Measurements from ENCODE around the gene GALNT17. TPM values are rescaled to one million over a fixed set of nuclear protein-coding genes. Genes with fewer than 3 reads are reported as not detected.
A peak's percentile ranks its signal among the peaks of the same experiment; 100 is the strongest.

Gene GALNT17
- total and polyA plus RNA-seq, 11 donors: 16.9 to 116 (median 73.1) TPM

DNA sequence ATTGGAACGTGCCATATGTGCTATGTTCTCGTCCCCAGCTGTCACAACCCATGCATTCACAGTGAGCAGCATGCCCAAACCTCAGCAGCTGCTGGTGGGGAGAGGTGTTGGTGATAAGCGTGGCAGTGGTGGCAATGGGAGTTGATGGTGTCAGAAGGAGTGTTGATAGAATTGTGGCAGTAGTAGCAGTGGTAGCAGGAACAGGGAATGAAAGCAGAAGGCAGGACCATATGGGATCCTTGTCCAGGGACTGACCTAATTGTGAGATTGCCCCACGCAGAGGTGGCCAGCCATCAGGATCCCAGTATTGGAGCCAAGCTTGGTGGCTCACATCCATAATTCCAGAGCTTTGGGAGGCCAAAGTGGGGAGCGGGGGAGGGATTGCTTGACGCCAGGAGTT is 276.3 kb downstream of the GALNT17 start:
- DNase-seq (peak; percentile 61 to 90 (median 77)), ATAC-seq (peak; percentile 95 to 96 (median 96))
- intact Hi-C loops (cut with DNase I): loop anchor here in 7 of 10 donors (5.0 to 10.0 kb wide), 7 partner anchors 133 to 276 kb away; partner anchors contain the start of gene GALNT17 (in 1 of the 7)
- TF ChIP-seq, protein P1, sequence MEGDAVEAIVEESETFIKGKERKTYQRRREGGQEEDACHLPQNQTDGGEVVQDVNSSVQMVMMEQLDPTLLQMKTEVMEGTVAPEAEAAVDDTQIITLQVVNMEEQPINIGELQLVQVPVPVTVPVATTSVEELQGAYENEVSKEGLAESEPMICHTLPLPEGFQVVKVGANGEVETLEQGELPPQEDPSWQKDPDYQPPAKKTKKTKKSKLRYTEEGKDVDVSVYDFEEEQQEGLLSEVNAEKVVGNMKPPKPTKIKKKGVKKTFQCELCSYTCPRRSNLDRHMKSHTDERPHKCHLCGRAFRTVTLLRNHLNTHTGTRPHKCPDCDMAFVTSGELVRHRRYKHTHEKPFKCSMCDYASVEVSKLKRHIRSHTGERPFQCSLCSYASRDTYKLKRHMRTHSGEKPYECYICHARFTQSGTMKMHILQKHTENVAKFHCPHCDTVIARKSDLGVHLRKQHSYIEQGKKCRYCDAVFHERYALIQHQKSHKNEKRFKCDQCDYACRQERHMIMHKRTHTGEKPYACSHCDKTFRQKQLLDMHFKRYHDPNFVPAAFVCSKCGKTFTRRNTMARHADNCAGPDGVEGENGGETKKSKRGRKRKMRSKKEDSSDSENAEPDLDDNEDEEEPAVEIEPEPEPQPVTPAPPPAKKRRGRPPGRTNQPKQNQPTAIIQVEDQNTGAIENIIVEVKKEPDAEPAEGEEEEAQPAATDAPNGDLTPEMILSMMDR (IDR thresholded peaks at IDR 0.05): no peak
- TF ChIP-seq POLR2A (IDR thresholded peaks at IDR 0.05): no peak
- H3K9me3 ChIP-seq: peaks cover 0 to 17% (median 2%) of the 10 kb centered on the region in 12 donors
- H3K36me3 ChIP-seq: no peaks in the 10 kb centered on the region
- H3K27ac ChIP-seq: peak overlapping the region in 7 of 12 donors; percentile 19 to 72 (median 54)
- WGBS, 4 donors: 31 to 56% (median 41%) methylated on average over 6 of the region's 6 CpGs
- no peak overlapping the region for H3K4me3 ChIP-seq
- peaks cover 0 to 33% (median 0%) of the 10 kb centered on the region in 12 donors for H3K4me1 ChIP-seq
- no peaks in the 10 kb centered on the region for H3K27me3 ChIP-seq

DNA sequence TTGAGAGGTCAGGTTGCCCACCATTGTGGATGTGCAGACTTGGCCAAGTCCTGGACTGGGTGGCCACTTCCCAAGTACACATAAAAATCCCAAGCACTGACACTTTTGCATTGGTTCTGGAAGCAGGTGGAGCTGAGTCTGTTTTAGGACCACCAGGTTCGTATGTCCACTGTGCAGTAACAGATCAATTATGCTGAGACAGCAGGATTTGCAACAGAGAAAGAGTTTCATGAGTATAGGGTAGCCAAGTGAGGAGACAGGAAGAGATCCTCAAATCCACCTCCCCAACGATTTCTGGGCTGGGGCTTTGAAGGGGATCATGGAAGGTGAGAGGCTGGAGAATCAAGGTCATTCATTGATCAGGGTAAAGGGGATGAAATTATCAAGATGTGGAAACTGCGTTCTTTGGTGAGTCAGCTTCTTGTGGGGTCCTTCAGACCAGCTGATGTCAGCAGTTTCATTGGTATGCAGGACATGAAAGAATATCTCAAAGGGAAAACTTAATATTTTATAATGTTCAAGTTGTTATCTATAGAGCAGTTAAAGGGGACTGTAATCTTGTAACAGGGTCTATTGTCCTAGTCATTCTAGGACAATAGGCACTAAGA is 277.7 kb downstream of the GALNT17 start:
- 67 to 80% (median 77%) methylated on average over 3 of the region's 3 CpGs for WGBS, 4 donors
- H3K27ac ChIP-seq: no peak overlapping the region
- DNase-seq: no peak
- TF ChIP-seq POLR2A (IDR thresholded peaks at IDR 0.05): no peak
- H3K27me3 ChIP-seq: no peaks in the 10 kb centered on the region
- H3K9me3 ChIP-seq: peaks cover 0 to 17% (median 2%) of the 10 kb centered on the region in 12 donors
- peaks cover 0 to 22% (median 2%) of the 10 kb centered on the region in 12 donors for H3K4me1 ChIP-seq
- H3K4me3 ChIP-seq: no peak overlapping the region
- intact Hi-C loops (cut with DNase I): loop anchor here in 8 of 10 donors (5.0 to 10.0 kb wide), 10 partner anchors 65 to 325 kb away; partner anchors contain the start of gene GALNT17 (in 2 of the 8)
- no peak for ATAC-seq
- no peaks in the 10 kb centered on the region for H3K36me3 ChIP-seq

DNA sequence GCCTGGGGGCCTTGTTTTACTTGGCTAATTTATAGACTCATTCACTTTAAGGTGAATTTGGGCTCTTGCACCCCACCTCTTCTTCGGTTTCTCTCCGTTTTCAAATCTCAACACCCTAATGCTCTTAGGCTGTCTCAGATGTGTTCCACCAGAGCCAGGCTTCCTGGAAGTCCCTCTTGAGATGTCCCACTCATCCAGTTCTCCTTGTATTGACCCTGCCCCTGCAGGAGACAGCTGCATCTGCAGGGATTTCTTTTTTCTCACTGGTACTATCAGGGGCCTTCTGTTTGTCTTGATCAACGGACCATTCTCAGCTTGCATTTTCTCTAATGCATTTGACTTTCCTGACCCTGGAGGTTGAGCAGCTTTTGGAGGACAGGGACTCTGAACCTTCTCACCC is 279.5 kb downstream of the GALNT17 start:
- Histone ChIP-seq H3K36me3 (no peaks in the 10 kb centered on the region), H3K27me3 (no peaks in the 10 kb centered on the region), H3K27ac (no peak overlapping the region), H3K4me3 (no peak overlapping the region), H3K9me3 (peaks cover 0 to 17% (median 2%) of the 10 kb centered on the region in 12 donors), H3K4me1 (peaks cover 0 to 22% (median 5%) of the 10 kb centered on the region in 12 donors)
- intact Hi-C loops (cut with DNase I): loop anchor here in 4 of 10 donors (10.0 kb wide), 4 partner anchors 63 to 323 kb away; partner anchors contain the start of gene GALNT17 (in 1 of the 4)
- ATAC-seq (no peak), DNase-seq (no peak)
- 75 to 85% (median 81%) methylated on average over 3 of the region's 3 CpGs for WGBS, 4 donors
- TF ChIP-seq, protein P1 (IDR thresholded peaks at IDR 0.05): no peak
- TF ChIP-seq POLR2A (IDR thresholded peaks at IDR 0.05): no peak

GRCh38 chr7:71414490-71414889 is 282.5 kb downstream of the GALNT17 start:
- intact Hi-C loops (cut with DNase I): loop anchor here in 5 of 10 donors (2.0 to 10.0 kb wide), 5 partner anchors 60 to 320 kb away; partner anchors contain the start of gene GALNT17 (in 2 of the 5)
- TF ChIP-seq, protein P1 (IDR thresholded peaks at IDR 0.05): no peak
- no peak for TF ChIP-seq POLR2A (IDR thresholded peaks at IDR 0.05)
- ATAC-seq (peak; percentile 53 to 84 (median 76)), DNase-seq (peak; percentile 66 to 88 (median 77))
- H3K4me1 ChIP-seq: peaks cover 0 to 11% (median 3%) of the 10 kb centered on the region in 12 donors
- H3K9me3 ChIP-seq: peaks cover 0 to 12% (median under 1%) of the 10 kb centered on the region in 12 donors
- H3K27me3 ChIP-seq: no peaks in the 10 kb centered on the region
- 35 to 44% (median 37%) methylated on average over 6 of the region's 6 CpGs for WGBS, 4 donors
- no peak overlapping the region for H3K4me3 ChIP-seq
- peak overlapping the region in 4 of 12 donors; percentile 12 to 63 (median 23) for H3K27ac ChIP-seq
- no peaks in the 10 kb centered on the region for H3K36me3 ChIP-seq

All from heart left ventricle (tissue), 16 donors.